A673 (cell line): ENCODE results near the gene FGFR2. TPM values are rescaled to one million over a fixed set of nuclear protein-coding genes. Genes with fewer than 3 reads are reported as not detected.

Experiments
- BruUV-seq: library from RNA; stranded (reverse); fragments of 400-500 nt; replicated peaks from 2 replicates; lab custom pipeline; 2021; lab: Mats Ljungman, UMichigan
- CTCF ChIA-PET: fragments of 300-600 bp; sonication (Branson Sonifier 250); formaldehyde crosslinking; loops from one replicate; lab custom pipeline; 2022; ENCODE audit warnings: antibody characterized with exemption; lab: Charles Lee
- POLR2A ChIA-PET: fragments of 300-600 bp; sonication (Branson Sonifier 250); formaldehyde crosslinking; loops from one replicate; lab custom pipeline; 2022; ENCODE audit warnings: antibody characterized with exemption; ENCODE audit not compliant: low non-redundant PET; lab: Charles Lee
- DNase-seq: peaks from one replicate; pipeline ENCODE4 v3.0.0-alpha.2; 2015; ENCODE audit warnings: low spot score
- H3K27ac ChIP-seq: fragments of 200-600 bp; sonication (generic); 2 replicates; pipeline ENCODE4 v1.5.1; 2016; ENCODE audit warnings: mixed run types, low read depth, mild to moderate bottlenecking, mixed read lengths, antibody characterized with exemption, low read length; ENCODE audit not compliant: poor library complexity, severe bottlenecking
- H3K27me3 ChIP-seq: fragments of 200-600 bp; sonication (generic); replicated peaks from 2 replicates; pipeline ENCODE4 v1.6.1; 2017; ENCODE audit warnings: mixed run types, low read depth, mild to moderate bottlenecking, mixed read lengths, antibody characterized with exemption, low read length; ENCODE audit not compliant: insufficient read depth, poor library complexity
- H3K36me3 ChIP-seq: fragments of 200-600 bp; sonication (generic); 2 replicates; pipeline ENCODE4 v1.6.1; 2016; ENCODE audit warnings: mixed run types, mild to moderate bottlenecking, mixed read lengths, antibody characterized with exemption, low read length; ENCODE audit not compliant: insufficient read depth, poor library complexity, severe bottlenecking
- H3K4me1 ChIP-seq: fragments of 200-600 bp; sonication (generic); 2 replicates; pipeline ENCODE4 v1.6.1; 2017; ENCODE audit warnings: mixed run types, mild to moderate bottlenecking, mixed read lengths, antibody characterized with exemption, low read length; ENCODE audit not compliant: insufficient read depth, poor library complexity, severe bottlenecking
- H3K4me3 ChIP-seq: fragments of 200-600 bp; sonication (generic); 2 replicates; pipeline ENCODE4 v1.5.1; 2016; ENCODE audit warnings: low read depth, mixed run types, mild to moderate bottlenecking, mixed read lengths, low read length; ENCODE audit not compliant: poor library complexity, severe bottlenecking
- H3K9me3 ChIP-seq: fragments of 200-600 bp; sonication (generic); 2 replicates; pipeline ENCODE4 v1.6.1; 2016; ENCODE audit warnings: mixed run types, low read depth, mild to moderate bottlenecking, mixed read lengths, antibody characterized with exemption, low read length; ENCODE audit not compliant: poor library complexity, severe bottlenecking
- EZH2 ChIP-seq: fragments of 200-600 bp; sonication (generic); IDR thresholded peaks from 2 replicates; pipeline ENCODE4 v1.6.1; 2017; ENCODE audit warnings: borderline replicate concordance, low read depth, mild to moderate bottlenecking, mixed read lengths, antibody characterized with exemption, low read length; ENCODE audit not compliant: poor library complexity, severe bottlenecking
- intact Hi-C: fragments of 100-400 bp; cut with micrococcal nuclease; formaldehyde crosslinking; loops from one replicate; pipeline ENCODE4 v1.10.0; 2022; ENCODE audit not compliant: unreplicated experiment
- total RNA-seq: library from RNA; stranded (reverse); gene quantifications from 2 replicates; pipeline ENCODE4 v1.2.3, GENCODE V29; 2021
- TF ChIP-seq, protein P1 (sequence below): fragments of 300-800, 200-600 bp; sonication (generic); conservative IDR thresholded peaks from 2 replicates; pipeline ENCODE4 v1.5.1; 2017; ENCODE audit warnings: low read depth, mild to moderate bottlenecking, antibody characterized with exemption, low read length, moderate library complexity, mixed read lengths

FGFR2 gene
- total RNA-seq, 1 experiment from 2014 or later, result 0.60 TPM

DNA sequence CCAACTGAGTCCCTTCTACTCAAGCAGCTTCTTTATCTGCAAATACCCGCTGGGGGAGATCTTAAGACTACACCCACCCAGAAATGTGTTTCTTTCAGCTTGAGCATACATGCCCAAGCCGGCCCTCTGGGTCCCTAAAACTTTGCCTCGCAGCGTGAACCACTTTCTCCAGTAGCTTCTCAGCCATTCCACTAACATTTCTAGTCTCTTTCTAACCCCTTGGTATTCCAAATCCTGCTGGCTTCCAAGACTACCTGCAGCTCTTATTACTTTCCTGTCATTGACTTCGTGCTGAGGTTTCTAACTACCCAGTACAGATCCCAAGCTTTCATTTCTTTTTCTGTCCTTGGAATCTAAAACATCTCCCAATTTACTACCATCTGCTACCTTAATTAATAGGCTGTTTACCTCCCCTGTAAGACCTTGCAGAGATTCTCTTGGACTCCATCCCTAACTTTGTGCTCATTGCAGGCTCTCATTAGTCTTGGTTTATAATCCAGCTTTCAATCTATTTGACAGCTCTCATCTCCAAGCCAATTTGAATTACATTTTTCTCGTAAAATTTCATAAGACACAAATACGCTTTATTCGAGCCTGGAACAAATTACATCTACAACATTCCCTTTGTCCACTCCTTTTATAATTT, 153.6 kb downstream of the FGFR2 start:
- no peak for DNase-seq
- ChIA-PET CTCF (no interaction called here), POLR2A (no interaction called here)
- no TSS peak for BruUV-seq
- Histone ChIP-seq H3K4me1 (no peaks in the 10 kb centered on the region), H3K27me3 (peaks cover 9% of the 10 kb centered on the region), H3K4me3 (no peak overlapping the region), H3K9me3 (no peaks in the 10 kb centered on the region), H3K27ac (no peak overlapping the region), H3K36me3 (no peaks in the 10 kb centered on the region)
- intact Hi-C loops, result no loop called here
- TF ChIP-seq EZH2, result no peak
- TF ChIP-seq, protein P1, sequence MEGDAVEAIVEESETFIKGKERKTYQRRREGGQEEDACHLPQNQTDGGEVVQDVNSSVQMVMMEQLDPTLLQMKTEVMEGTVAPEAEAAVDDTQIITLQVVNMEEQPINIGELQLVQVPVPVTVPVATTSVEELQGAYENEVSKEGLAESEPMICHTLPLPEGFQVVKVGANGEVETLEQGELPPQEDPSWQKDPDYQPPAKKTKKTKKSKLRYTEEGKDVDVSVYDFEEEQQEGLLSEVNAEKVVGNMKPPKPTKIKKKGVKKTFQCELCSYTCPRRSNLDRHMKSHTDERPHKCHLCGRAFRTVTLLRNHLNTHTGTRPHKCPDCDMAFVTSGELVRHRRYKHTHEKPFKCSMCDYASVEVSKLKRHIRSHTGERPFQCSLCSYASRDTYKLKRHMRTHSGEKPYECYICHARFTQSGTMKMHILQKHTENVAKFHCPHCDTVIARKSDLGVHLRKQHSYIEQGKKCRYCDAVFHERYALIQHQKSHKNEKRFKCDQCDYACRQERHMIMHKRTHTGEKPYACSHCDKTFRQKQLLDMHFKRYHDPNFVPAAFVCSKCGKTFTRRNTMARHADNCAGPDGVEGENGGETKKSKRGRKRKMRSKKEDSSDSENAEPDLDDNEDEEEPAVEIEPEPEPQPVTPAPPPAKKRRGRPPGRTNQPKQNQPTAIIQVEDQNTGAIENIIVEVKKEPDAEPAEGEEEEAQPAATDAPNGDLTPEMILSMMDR, result no peak

DNA sequence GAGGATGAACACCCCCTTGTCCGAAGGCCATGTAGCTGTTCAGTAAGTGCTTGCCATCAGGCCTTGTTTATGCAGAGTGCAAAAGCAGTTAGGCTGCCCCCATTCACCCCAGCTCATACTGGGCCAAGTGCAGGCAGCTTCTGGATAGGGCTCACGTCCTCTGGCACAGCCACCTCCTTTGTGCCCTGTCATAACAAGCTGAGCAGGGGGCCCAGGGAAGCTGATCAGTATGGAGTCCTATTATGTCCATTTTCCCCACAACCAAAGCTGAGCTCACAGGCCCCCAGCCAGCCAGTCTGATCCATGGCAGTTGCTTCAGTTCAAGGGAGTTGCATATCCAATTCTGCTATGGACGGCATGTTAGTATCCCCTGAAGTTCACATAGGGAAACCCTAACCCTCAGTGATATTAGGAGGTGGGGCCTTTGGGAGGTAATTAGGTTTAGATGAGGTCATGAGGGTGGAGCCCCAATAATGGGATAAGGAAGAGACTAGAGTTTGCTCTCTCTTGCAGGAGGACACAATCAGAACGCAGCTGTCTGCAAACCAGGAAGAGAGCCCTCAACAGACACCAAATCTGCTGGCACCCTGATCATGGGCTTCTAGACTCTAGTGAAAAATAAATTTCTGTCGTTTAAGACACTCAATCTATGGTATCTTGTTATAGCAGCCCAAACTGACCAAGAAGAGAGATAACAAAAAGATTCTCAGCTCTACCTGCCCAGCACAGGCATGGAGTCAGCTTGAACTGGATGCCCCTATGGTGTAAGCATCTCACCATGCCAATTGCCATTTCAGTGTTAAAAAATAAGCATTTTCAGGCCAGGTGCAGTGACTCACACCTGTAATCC, 155.9 kb downstream of the FGFR2 start:
- CTCF ChIA-PET, result no interaction called here

DNA sequence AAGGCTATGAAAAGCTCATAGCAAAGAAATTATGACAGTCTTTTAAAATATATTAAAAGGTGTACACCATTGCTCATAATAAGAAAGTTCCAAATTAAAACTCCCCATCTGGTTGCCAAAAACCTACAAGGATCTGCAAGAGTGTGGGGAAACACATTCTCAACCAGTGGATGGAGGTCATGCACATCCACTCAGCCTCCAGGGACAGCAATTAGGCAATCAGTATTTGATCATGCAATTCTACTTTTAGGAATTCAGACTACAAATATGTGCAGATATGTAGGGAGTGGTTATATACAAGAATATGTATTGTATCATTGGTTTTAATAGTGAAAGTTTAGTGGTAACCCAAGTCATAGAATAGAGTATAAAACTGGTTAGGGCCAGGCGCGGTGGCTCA, 157.8 kb downstream of the FGFR2 start:
- POLR2A ChIA-PET, result no interaction called here
- intact Hi-C loops, result no loop called here
- Histone ChIP-seq H3K9me3 (no peaks in the 10 kb centered on the region), H3K4me3 (no peak overlapping the region), H3K36me3 (no peaks in the 10 kb centered on the region), H3K27me3 (peaks cover 9% of the 10 kb centered on the region), H3K4me1 (no peaks in the 10 kb centered on the region), H3K27ac (no peak overlapping the region)
- TF ChIP-seq EZH2, result no peak
- TF ChIP-seq, protein P1, result no peak
- CTCF ChIA-PET, result no interaction called here
- DNase-seq, result no peak
- no TSS peak for BruUV-seq

More for the DNA sequence above, 155.9 kb downstream of the FGFR2 start:
- no TSS peak for BruUV-seq
- no peaks in the 10 kb centered on the region for H3K36me3 ChIP-seq
- TF ChIP-seq, protein P1, result no peak
- no peak for TF ChIP-seq EZH2
- H3K27me3 ChIP-seq, result no peaks in the 10 kb centered on the region
- no peaks in the 10 kb centered on the region for H3K4me1 ChIP-seq
- H3K4me3 ChIP-seq, result no peak overlapping the region
- POLR2A ChIA-PET, result no interaction called here
- no peaks in the 10 kb centered on the region for H3K9me3 ChIP-seq
- intact Hi-C loops, result no loop called here
- no peak for DNase-seq
- no peak overlapping the region for H3K27ac ChIP-seq
